NCI-H1105 treated with DMSO at 0.1 percent for 48 hours (cell line): ENCODE measurements around the gene CPNE2.
A peak's percentile ranks its signal among the peaks of the same experiment; 100 is the strongest.
"Not testable (repeated sequence)": the region's sequence is repeated elsewhere in the genome, so short reads cannot be mapped to it uniquely, and the experiment has no call there.

Source experiments
- DNase-seq: peaks from one replicate; lab custom pipeline; 2025; lab: John Stamatoyannopoulos, UW

CPNE2 gene

DNA sequence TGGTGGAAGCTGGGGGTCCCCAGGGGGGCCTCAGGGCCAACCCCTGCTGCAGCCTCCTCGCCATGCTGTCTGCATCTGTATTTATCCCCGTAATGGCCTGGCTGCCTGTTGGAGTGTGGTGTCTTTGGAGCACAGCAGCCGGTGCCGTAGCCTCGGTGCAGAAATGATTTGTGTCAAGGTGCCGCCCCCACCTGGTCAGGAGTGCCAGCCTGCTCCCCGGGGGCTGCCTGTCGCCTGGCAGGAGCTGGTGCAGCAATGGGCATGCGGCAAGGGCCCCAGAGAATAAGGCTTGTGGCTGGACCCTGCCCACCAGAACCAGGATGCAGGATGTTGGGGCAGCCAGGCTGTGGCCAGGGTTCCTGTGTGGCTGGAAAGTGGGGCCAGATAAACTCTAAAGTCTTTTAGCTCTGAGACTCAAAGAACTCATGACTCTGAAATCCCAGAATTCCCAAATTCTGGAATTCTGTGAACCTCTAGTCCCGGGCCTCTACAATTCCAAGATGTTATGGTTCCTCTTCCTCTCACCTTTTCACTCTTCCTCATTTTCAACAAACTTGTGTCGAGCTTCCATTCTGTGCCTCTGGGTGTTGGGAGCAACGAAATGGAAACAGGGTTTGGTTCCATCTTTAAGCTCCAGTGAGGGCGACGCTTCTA is 5.9 kb downstream of the CPNE2 start:
- DNase-seq = no peak

DNA sequence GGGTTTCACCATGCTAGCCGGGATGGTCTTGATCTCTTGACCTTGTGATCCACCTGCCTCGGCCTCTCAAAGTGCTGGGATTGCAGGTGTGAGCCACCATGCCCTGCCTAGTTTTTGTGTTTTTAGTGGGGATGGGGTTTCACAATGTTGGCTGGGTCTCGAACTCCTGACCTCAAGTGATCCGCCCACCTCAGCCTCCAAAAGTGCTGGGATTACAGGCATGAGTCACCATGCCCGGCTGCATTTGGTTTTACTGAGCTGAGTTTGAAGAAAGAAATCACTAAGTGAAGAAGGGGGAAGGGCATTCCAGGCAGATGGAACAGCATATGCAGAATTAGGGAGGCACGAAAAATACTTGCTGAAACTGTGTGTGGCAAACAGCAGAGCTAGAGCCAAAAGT is 7.6 kb downstream of the CPNE2 start:
- not testable (repeated sequence) for DNase-seq

DNA sequence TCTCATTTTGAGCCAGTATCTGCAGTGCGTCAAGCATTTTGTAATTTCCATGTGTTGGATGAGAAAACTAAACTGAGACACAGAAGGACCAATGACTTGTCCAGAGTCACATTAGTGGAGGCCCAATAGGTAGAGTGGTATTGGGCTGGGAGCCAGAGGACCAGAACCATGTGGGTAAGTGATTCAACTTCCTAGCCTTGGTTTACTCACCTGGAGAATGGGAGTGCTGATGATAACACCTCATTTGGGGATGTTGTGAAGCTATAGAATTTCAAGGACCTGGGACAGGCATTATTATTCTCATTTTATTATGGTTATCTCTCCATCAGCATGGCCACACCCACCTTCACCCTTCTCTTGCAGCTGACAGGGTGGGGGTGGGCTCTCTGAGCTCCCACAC is 8.1 kb downstream of the CPNE2 start:
- DNase-seq = no peak

DNA sequence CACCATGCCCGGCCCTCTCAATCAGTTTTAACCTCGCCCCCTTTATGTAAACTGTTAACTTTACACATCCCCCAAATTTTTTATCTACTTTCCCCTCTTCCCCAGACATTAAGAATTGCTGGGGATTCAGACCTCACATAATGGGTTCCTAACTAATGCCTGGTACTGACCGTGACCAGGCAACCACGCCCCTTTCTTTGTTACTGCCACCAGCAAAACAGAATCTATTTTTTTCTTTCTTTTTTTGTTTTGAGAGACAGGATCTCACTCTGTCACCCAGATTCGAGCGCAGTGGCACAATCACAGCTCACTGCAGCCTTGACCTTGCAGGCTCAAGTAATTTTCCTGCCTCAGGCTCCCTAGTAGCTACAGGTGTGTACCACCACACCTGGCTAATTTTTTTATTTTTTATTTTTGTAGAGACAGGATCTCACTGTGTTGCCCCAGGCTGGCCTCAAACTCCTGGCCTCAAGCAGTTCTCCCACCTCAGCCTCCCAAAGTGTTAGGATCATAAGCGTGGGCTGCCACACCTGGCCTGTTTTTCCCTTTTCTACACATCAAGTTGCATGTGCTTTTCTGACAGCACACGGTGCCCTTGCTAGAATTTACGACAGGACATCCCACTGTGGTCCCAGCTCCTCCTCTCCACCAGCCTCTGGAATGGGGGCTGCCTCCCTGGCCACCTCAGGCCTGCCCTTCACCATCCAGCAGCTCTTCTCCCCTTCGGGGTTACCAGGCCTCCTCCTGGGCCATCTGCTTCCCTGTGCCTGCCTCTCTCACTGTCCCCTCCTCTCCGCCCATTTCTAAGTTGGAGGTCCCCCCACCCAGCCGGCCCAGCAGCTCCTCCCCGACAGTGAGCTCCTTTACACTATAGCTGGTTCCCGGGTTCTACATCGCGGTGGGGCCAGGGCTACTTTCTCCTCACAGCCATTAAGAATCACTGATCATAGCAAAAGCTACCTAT is 10.8 kb downstream of the CPNE2 start:
- no peak for DNase-seq

DNA sequence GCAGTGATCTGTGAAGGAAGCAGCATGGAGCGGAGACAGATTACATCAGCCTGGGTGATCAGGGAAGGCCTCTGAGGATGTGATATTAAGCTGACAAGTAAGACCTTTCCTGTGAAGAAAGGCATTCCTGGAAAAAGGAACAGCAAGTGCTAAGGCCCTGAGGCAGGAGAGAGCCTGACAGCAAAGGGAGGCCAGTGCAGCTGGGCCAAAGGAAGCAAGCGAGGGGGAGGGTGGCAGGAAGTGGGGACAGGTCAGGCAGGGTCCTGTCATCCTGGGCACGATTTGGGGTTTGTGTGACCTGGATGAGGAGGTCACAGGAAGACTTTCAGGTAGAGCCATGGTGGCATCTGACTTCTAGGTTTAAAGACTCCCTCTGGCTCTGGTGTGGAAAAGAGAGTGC is 12.3 kb downstream of the CPNE2 start:
- DNase-seq = no peak

DNA sequence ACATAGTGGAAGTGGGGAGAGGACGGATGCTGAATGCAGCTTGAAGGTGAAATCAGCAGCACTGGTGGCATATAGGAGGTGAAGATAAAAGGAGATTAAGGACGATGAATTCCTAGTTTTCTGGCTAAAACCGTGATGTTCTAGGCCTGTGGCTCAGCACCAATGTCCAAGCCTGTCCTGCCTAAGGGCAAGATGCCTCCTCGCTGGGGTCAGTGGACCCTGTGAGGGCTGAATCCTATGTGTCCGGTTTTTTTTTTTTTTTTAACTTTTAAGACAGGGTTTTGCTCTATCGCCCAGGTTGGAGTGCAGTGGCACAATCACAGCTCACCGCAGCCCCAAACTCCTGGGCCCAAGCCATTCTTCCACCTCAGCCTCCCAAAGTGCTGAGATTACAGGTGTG is 12.8 kb downstream of the CPNE2 start:
- DNase-seq = no peak

DNA sequence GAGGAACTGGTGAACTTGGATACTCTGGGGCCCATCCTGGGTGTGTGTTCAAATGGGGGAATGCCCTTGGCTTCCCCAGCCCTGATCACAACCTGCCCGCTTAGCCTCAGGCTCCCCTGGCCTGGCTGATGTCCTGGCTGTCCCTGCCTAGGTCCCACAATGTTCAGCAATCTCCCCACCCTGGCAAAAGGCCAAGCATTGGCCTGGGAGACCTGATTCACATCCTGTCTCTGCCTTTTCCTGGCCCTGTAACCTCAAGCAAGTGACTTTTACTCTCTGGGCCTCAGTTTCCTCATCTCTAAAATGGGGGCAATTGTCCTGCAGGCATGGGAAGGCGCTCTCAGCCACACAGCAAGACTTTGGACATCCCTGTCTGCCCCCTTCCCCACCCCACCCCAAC is 14.4 kb downstream of the CPNE2 start:
- DNase-seq = no peak

DNA sequence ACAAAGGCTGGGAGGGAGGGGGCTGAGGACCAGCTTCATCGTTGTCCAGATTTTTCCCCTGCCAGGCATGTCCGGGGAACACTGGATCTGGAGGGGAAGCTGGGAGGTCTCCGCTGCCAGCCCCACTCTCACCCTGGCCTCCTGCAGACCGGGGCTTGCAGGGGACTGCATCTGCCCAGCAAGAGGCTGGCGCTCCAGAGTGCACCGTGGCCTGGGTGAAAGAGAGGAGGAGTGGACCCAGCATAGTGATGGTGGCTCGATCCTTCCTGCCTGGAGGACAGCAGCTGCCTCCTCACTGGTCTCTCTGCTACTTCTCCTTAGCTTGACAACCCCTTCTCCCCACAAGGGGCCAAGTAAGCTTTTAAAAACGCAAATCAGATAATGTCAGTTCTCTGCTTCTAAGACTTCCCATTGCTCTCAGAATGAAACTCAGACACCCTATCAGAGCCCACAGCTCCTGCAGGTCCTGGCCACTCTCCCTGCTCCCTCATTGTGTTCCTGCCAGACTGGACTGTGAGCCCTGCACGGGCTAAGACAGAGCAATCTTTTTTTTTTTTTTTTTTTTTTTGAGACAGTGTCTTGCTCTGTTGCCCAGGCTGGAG is 15.0 kb downstream of the CPNE2 start:
- DNase-seq = no peak

DNA sequence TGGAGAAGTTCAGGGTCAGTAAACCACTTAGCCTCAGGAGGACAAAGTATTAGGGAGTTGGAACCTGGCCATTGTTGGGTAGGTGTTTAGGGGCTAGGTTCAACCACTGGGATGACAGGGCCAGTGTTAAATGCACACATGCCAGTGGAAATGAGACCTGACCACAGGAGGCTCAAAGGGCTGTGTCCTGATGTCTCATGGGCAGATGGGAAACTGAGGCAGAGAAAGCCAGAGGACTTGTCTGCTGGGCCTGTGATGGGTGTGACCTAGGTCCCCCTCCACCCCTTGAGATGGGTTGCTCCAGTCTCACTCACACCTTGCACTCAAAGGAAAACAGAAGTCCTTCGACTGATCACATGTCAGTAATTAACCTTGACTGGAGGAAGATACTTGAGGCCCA is 16.0 kb downstream of the CPNE2 start:
- no peak for DNase-seq

DNA sequence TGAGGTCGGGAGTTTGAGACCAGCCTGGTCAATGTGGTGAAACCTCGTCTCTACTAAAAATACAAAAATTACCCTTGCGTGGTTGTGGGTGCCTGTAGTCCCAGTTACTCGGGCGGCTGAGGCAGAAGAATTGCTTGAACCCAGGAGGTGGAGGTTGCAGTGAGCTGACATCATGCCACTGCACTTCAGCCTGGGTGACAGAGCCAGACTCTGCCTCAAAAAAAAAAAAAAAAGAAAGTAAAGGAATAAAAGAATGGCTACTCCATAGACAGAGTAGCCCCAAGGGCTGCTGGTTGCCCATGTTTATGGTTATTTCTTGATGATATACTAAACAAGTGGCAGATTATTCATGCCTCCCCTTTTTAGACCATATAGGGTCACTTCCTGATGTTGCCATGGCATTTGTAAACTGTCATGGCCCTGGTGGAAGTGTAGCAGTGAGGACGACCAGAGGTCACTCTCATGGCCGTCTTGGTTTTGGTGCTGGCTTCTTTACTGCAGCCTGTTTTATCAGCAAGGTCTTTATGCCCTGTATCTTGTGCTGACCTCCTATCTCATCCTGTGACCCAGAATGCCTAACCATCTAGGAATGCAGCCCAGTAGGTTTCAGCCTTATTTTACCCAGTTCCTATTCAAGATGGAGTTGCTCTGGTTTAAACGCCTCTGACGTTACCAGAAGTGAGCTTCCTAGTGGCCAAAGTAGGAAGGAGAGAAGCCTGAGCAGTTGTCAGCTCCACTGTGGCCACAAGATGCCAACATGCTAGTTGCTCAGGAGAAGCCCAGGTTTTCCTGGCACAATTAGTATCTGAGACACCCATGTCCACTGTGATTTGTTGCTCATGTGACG is 17.1 kb downstream of the CPNE2 start:
- not testable (repeated sequence) for DNase-seq

DNA sequence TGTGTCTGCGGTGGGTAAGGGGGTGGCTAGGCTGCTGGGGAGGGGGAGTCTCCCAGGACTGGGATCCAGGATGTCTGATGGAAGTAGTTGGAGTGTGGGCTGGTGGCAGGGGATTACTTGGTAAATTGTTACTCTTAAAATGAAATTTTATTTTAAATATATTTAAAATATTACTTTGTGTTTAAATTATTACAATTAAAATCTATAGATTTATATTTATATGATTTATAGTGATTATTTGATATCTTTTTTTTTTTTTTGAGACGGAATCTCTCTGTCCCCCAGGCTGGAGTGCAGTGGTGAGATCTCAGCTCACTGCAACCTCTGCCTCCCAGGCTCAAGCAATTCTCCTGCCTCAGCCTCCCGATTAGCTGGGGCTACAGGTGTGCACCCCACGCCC is 18.6 kb downstream of the CPNE2 start:
- no peak for DNase-seq

DNA sequence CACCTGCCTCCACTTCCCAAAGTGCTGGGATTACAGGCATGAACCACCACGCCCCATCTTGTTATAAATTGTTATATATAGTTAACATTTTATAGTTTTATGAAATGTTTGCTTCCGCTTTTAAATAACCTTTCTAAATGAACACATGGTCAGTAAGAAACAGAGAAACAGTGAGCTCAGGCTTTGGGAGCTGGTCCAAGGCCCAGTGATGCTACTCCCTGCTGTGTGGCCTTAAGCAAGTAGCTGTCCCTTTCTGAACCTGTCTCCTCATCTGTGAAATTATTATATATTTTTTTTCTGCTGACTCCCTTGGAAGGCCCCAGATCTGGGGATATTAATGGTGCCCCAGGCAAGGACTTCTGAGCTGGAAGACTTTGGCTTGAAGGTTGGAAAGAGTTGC is 19.0 kb downstream of the CPNE2 start:
- DNase-seq = no peak

DNA sequence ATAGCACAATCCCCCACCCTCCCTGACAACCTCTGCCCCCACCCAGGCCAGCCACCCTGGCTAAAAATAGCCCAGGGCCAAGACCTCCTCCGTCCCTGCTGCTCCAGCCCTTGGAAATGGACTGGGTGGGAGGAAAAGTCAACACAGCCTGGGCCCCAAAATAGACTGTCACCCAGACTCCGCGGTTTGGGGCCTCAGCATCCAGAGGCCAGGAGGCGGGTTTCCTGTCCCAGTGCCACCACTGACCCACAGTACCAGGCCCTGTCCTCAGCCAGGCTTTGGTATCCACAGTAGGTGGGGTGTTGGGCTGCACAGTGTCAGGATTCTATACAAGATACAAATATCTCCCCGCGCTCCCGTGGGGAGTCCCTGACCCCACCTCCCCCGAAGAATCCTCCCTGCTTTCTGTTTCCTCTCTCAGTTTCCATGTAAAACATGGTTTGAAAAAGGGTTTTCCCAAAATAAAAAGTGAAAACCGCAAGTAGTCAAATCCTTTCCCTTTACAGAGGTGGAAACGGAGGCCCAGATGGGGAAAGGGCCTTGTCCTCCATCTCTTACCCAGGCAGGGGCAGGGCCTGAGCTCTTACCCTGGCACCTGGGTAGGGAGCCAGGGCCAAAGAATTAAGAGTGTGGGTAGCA is 20.1 kb downstream of the CPNE2 start:
- no peak for DNase-seq

DNA sequence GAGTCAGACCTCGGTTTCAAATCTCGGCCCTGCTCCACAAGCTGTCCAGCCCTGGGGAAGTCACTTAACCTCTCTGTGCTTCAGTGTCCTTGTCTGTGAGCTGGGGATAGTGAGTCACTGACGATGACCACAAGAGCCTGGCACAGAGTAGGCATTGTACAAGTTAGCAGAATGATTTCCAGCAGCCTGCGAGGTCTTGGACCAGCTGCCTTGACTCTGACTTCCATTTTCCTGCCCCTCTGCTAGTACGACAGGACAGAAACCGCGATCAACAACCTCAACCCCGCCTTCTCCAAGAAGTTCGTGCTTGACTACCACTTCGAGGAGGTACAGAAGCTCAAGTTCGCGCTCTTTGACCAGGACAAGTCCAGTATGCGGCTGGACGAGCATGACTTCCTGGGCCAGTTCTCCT is 20.7 kb downstream of the CPNE2 start:
- no peak for DNase-seq

DNA sequence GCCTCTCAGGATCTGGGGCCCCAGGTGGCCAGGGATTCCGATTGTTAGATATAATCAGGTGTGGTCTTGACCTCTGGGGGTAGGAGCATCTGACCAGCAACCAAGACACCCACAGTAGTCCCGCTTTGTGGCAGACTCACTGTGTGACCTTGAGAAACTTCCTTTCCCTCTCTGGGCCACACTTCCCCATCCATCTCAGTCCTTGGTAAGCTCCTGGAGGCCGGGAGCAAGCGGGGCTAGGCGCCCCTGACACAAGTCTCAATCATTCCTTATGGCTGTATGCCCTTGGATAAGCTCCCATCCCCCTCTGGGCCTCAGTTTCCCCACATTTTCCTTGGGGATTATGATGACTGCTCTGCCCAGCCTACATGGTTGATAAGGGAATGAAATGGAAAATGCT is 21.3 kb downstream of the CPNE2 start:
- DNase-seq = no peak

DNA sequence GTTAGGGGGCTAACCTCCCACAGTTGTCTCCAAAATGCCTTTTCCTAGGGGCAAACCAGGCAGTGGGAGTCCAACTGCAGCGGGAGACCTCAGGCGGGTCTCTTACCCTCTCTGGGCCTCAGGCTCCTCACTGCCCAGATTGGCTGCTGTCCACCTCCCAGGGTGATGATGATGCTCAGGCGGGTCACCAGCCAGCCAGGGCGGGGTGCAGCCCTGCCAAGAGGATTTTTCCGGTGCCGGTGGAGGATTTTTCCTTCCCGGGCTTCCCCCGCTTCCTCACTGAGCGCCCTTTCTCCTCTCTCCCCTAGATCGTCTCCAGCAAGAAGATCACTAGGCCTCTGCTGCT is 22.8 kb downstream of the CPNE2 start:
- DNase-seq = no peak

DNA sequence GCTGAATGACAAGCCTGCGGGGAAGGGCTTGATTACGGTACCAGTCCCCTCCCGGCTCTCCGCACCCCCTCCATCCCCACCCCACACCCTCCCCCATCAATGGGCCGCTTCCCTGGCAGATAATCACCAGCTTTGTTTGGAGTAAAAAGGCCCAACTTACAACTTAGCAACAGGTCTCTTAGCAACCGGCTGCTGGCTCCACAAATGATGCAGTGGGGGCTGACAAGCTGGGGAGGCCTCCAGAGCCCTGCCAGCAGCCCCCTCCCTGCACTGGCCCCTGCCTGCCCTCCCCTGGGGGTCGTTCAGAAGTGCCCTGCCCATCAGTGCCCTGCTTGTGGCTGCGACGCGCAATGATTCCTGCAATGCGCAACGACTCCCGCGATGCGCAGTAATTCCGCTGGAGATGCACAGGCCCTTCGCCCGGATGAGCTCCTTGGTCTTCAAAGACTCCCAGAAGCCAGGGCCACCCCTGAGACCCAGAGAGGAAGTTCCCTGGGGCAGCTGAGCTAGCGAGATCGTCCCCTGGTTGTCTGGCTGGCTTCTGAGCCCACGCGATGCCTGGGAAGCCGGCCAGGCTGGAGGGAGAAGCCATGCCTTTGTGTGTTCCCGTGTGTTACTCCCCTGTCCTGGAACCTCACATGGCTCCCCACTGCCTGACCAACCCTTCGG is 23.3 kb downstream of the CPNE2 start:
- DNase-seq = peak; percentile 20

DNA sequence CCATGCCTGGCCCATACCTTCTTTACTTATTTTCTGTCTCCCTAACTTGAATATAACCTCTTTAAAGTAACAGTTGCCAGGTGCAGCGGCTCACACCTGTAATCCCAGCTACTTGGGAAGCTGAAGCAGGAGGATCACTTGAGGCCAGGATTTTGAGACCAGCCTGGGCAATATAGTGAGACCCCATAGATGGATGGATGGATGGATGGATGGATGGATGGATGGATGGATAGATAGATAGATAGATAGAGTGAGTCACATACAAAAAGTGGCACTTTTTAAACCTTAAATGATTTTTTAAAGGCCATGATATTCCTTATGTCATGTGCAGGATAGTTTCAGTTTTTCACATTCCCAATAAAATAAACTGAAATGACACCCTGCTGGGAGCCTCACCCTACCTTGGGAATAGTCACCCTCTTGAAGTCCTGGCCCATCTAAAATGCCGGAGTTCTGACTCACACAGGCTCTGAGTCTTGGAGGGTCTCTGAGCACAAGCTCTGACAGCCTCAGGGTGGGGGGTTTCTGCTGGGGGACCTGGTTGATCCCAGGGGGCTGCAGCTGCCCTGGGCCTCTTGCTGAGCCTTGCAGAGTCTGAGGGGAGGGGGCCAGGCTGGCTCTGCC is 26.2 kb downstream of the CPNE2 start:
- DNase-seq = no peak

DNA sequence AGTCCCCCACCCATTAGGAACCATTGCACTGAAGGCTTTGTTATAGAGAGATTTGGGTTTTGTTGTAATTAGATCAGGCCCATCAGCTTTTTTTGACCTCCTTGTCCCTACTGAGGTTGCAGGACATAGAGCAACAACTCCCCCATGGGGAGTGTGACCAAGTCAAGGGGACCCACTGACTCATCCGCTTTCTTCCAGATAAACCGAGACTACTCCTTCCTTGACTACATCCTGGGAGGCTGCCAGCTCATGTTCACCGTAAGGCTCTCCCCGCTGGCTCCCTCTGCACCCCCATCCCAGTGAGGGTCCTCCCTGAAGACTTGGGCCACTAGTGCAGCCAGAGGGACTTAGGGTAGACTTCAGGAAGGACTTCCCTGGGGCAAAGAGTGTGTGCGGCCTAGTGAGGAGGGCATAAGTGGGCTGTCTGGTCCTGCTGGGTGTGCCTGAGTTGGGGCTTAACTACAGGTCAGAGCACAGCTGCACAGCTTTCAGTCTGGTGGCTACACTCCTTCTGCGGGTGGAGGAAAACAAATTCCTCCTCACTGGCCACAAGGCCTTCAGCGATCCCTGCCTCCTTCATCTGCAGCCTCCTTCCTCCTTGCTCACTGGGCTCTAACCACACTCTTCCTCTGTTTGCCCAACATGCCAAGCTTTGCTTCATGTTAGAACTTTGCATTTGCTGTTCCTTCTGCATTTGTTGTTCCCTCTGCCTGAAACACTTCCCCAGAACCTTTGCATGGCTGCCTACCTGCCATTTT is 31.0 kb downstream of the CPNE2 start:
- DNase-seq = no peak
